Endothelial cell of umbilical vein (primary cell): ENCODE measurements around the gene HOPX. TPM values are rescaled to one million over a fixed set of nuclear protein-coding genes. Genes with fewer than 3 reads are reported as not detected.

Experiments
- BruUV-seq: library from RNA; stranded (reverse); fragments of 400-500 nt; replicated peaks from 2 replicates; lab custom pipeline; 2021; lab: Mats Ljungman, UMichigan
- CTCF ChIA-PET: fragments of 300-600, 350-600 bp; sonication (Branson Sonifier 250); formaldehyde crosslinking; loops from one replicate; lab custom pipeline; 2021; ENCODE audit warnings: antibody characterized with exemption, inconsistent platforms; lab: Charles Lee
- POLR2A ChIA-PET: fragments of 300-600, 350-600 bp; sonication (Branson Sonifier 250); formaldehyde crosslinking; loops from one replicate; lab custom pipeline; 2021; ENCODE audit warnings: antibody characterized with exemption, inconsistent platforms; lab: Charles Lee
- DNase-seq: peaks from one replicate; pipeline ENCODE4 v3.0.0-alpha.2; 2011; ENCODE audit warnings: low read depth, low spot score
- FAIRE-seq: peaks from 2 replicates; lab custom pipeline; 2011; peaks lifted over from hg19 to GRCh38; lab: Jason Lieb, UNC
- H2AFZ ChIP-seq: 2 replicates; pipeline ENCODE4 v1.6.0; 2012; ENCODE audit warnings: low read depth, low read length, control low read depth, inconsistent platforms
- H3K27ac ChIP-seq: 2 replicates; pipeline ENCODE4 v1.5.1; 2011; ENCODE audit warnings: low read depth, mild to moderate bottlenecking, control low read depth, low read length, moderate library complexity; ENCODE audit not compliant: insufficient read depth
- H3K27me3 ChIP-seq, 2 experiments: 2 replicates each; pipeline versions ENCODE4 v1.6.0 to v1.6.1; 2011; ENCODE audit warnings: low read length in 2 of 2, mixed read lengths in 1 of 2; ENCODE audit not compliant: control insufficient read depth in 2 of 2, insufficient read depth in 2 of 2
- H3K36me3 ChIP-seq, 2 experiments: 2 replicates in 1 of 2; 3 replicates in 1 of 2; pipeline ENCODE4 v1.5.1; 2011; ENCODE audit warnings: low read length in 2 of 2, mild to moderate bottlenecking in 1 of 2, moderate library complexity in 1 of 2; ENCODE audit not compliant: control insufficient read depth in 2 of 2, insufficient read depth in 2 of 2; ENCODE audit errors: extremely low read depth in 1 of 2
- H3K4me1 ChIP-seq: 3 replicates; pipeline ENCODE4 v1.5.1; 2011; ENCODE audit warnings: mild to moderate bottlenecking, low read length; ENCODE audit not compliant: control insufficient read depth, insufficient read depth; ENCODE audit errors: extremely low read depth
- H3K4me2 ChIP-seq: 2 replicates; pipeline ENCODE4 v1.6.1; 2011; ENCODE audit warnings: low read length, control low read depth, mixed read lengths; ENCODE audit not compliant: insufficient read depth
- H3K4me3 ChIP-seq, 3 experiments: fragments of 200-600 bp in 1 of 3; sonication (generic), shearing (Covaris generic) in 1 of 3; replicated peaks in 1 of 3; 2 replicates each; pipeline ENCODE4 v1.5.1; 2011 to 2016; ENCODE audit warnings: control low read depth in 3 of 3, low read length in 3 of 3, mild to moderate bottlenecking in 2 of 3, inconsistent platforms in 1 of 3, low read depth in 1 of 3, moderate library complexity in 1 of 3; ENCODE audit not compliant: insufficient read depth in 1 of 3
- H3K79me2 ChIP-seq: 2 replicates; pipeline ENCODE4 v1.6.0; 2012; ENCODE audit warnings: low read length, inconsistent platforms; ENCODE audit not compliant: control insufficient read depth, insufficient read depth
- H3K9ac ChIP-seq: replicated peaks from 2 replicates; pipeline ENCODE3; 2011; ENCODE audit warnings: low read length, control low read depth; ENCODE audit not compliant: insufficient read depth; ENCODE audit errors: extremely low read depth
- H3K9me1 ChIP-seq: replicated peaks from 3 replicates; pipeline ENCODE4 v1.6.0; 2011; ENCODE audit warnings: mild to moderate bottlenecking, low read length; ENCODE audit not compliant: control insufficient read depth, insufficient read depth; ENCODE audit errors: extremely low read depth
- H3K9me3 ChIP-seq: replicated peaks from 2 replicates; pipeline ENCODE4 v1.5.1; 2012; ENCODE audit warnings: low read length, inconsistent platforms; ENCODE audit not compliant: control insufficient read depth, insufficient read depth
- H4K20me1 ChIP-seq: replicated peaks from 2 replicates; pipeline ENCODE3; 2011; ENCODE audit warnings: mild to moderate bottlenecking, low read length; ENCODE audit not compliant: control insufficient read depth, insufficient read depth; ENCODE audit errors: extremely low read depth
- CTCF ChIP-seq, 2 donors: IDR thresholded peaks; 1 replicate in 1 of 2; 2 replicates in 1 of 2; pipeline ENCODE4 v1.5.1; 2011; ENCODE audit warnings: low read length in 2 of 2, mild to moderate bottlenecking in 2 of 2, moderate library complexity in 2 of 2, control low read depth in 1 of 2, inconsistent platforms in 1 of 2, low read depth in 1 of 2; ENCODE audit not compliant: insufficient read depth in 1 of 2; ENCODE audit errors: extremely low read depth in 1 of 2
- EZH2 ChIP-seq: IDR thresholded peaks from 2 replicates; pipeline ENCODE4 v1.6.1; 2012; ENCODE audit warnings: borderline replicate concordance, low read depth, mild to moderate bottlenecking, moderate library complexity, low read length, inconsistent platforms; ENCODE audit not compliant: severe bottlenecking
- FOS ChIP-seq: IDR thresholded peaks from 2 replicates; pipeline ENCODE4 v1.6.1; 2011; ENCODE audit warnings: mild to moderate bottlenecking, low read length, moderate library complexity, borderline replicate concordance; ENCODE audit not compliant: insufficient read depth
- GATA2 ChIP-seq: IDR thresholded peaks from 2 replicates; pipeline ENCODE4 v1.7.0; 2011; ENCODE audit warnings: low read depth, mild to moderate bottlenecking, moderate library complexity, mixed read lengths, low read length; ENCODE audit not compliant: insufficient read length, insufficient read depth
- JUN ChIP-seq: IDR thresholded peaks from 2 replicates; pipeline ENCODE4 v1.6.1; 2011; ENCODE audit warnings: borderline replicate concordance, low read depth; ENCODE audit not compliant: insufficient read length, insufficient read depth
- MAX ChIP-seq: IDR thresholded peaks from 2 replicates; pipeline ENCODE4 v1.6.1; 2011; ENCODE audit not compliant: insufficient read depth, insufficient read length
- MYC ChIP-seq: IDR thresholded peaks from one replicate; pipeline ENCODE4 v1.6.1; 2011; ENCODE audit warnings: mild to moderate bottlenecking, low read depth, low read length
- POLR2A ChIP-seq: IDR thresholded peaks from 2 replicates; pipeline ENCODE4 v1.6.1; 2012; ENCODE audit warnings: low read depth, mild to moderate bottlenecking, control low read depth, low read length
- POLR2AphosphoS5 ChIP-seq: IDR thresholded peaks from 2 replicates; pipeline ENCODE4 v1.6.1; 2012; ENCODE audit warnings: low read depth, mild to moderate bottlenecking, control low read depth, low read length, moderate library complexity; ENCODE audit not compliant: insufficient read depth
- dilution Hi-C: fragments of 300-500 bp; cut with MboI; formaldehyde crosslinking; loops from one replicate; pipeline ENCODE4 v1.15.0; 2019; ENCODE audit warnings: low sequenced_read_pairs; ENCODE audit not compliant: extremely low pct_ligation_motif_present
- intact Hi-C: fragments of 100-400 bp; cut with micrococcal nuclease; formaldehyde crosslinking; loops from one replicate; pipeline ENCODE4 v1.10.0; 2022
- polyA plus RNA-seq, 4 experiments: library from polyadenylated mRNA; depleted of rRNA in 3 of 4; stranded (reverse) in 3 of 4; unstranded in 1 of 4; fragments of >200 nt; gene quantifications; 2 replicates each; pipeline versions ENCODE4 v1.2.1 to v1.2.3, GENCODE V29; 2011 to 2012; ENCODE audit warnings: missing spikeins in 1 of 4
- total RNA-seq: library from RNA; stranded (reverse); gene quantifications from 2 replicates; pipeline ENCODE4 v1.2.3, GENCODE V29; 2021

HOPX gene
- total and polyA plus RNA-seq, 2 donors (not counting 3 experiments of a cell fraction or from before 2014, with no cell fraction given) = 3.8 to 5.8 TPM

GRCh38 chr4:56627375-56627774 lies 53.7 kb downstream of the HOPX start:
- POLR2A ChIA-PET = no interaction called here
- TF ChIP-seq MAX (no peak), EZH2 (no peak), MYC (no peak), GATA2 (no peak), POLR2AphosphoS5 (no peak), JUN (no peak), CTCF (IDR thresholded peaks at IDR 0.05; ENCODE audit: extremely low read depth in 1 of 2, insufficient read depth in 1 of 2, low read depth in 1 of 2, low read length in 2 of 2) (no peak), FOS (no peak), POLR2A (no peak)
- H3K9ac ChIP-seq = no peak overlapping the region
- no peaks in the 10 kb centered on the region for H4K20me1 ChIP-seq
- no peak overlapping the region for H3K4me3 ChIP-seq
- no peaks in the 10 kb centered on the region for H3K9me3 ChIP-seq
- CTCF ChIA-PET = interaction anchor here (0.6 to 2.7 kb wide), 11 partner anchors 11 to 213 kb away, joined by 3 to 69 read pairs (median 4); no protein-coding TSS in a partner anchor
- no peak overlapping the region for H3K4me2 ChIP-seq
- intact Hi-C loops = loop anchor here (1.0 kb wide), 1 partner anchor 173 kb away; no protein-coding TSS in a partner anchor
- H3K4me1 ChIP-seq = no peaks in the 10 kb centered on the region
- no peak overlapping the region for H2AFZ ChIP-seq
- FAIRE-seq (no peak), DNase-seq (no peak)
- BruUV-seq = no TSS peak
- H3K27ac ChIP-seq = no peak overlapping the region
- dilution Hi-C loops = no loop called here
- no peaks in the 10 kb centered on the region for H3K9me1 ChIP-seq
- H3K36me3 ChIP-seq = no peaks in the 10 kb centered on the region
- no peaks in the 10 kb centered on the region for H3K27me3 ChIP-seq
- no peaks in the 10 kb centered on the region for H3K79me2 ChIP-seq
